Measurements from ENCODE around the gene IPO5. TPM values are rescaled to one million over a fixed set of nuclear protein-coding genes. Genes with fewer than 3 reads are reported as not detected.

Gene IPO5
- total and polyA plus RNA-seq, 3 experiments from 2014 or later = 38.2 to 239 (median 225) TPM

DNA sequence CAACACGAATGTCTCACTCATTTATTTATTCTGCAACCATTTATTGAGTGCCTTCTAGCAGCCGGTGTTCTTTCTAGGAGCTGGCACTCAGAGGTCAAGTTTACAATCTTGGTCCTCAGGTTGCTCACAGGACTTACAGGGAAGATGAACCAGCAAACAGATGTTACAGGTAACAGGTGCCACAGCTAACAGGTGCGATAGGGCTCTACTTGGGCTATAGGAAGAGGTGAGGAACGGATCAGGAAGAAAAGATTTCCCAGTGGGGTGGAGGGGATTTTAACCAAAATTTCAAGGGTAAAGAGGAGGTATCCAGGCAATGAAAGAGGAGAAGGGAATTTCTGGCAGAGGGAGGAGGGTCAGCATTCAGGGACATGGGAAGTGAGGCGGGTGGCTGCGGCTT, 102.1 kb downstream of the IPO5 start:
- Histone ChIP-seq H3K4me3 (ENCODE audit: low read length) (no peak overlapping the region), H3K9me3 (ENCODE audit: low read length) (no peaks in the 10 kb centered on the region), H3K4me1 (ENCODE audit: insufficient read depth, low read length) (no peaks in the 10 kb centered on the region), H3K27me3 (ENCODE audit: insufficient read depth, low read length, poor library complexity, severe bottlenecking) (no peaks in the 10 kb centered on the region), H3K27ac (ENCODE audit: low read depth, low read length) (no peak overlapping the region), H3K36me3 (ENCODE audit: insufficient read depth, low read length) (no peaks in the 10 kb centered on the region)
- H3K36me3 Mint-ChIP-seq = no peaks in the 10 kb centered on the region
- H3K4me3 Mint-ChIP-seq = no peak overlapping the region
- peaks cover 0 to 4% (median 2%) of the 10 kb centered on the region in 5 donors for H3K9me3 Mint-ChIP-seq
- H3K27ac Mint-ChIP-seq = no peak overlapping the region
- ChIA-PET CTCF (no interaction called here), POLR2A (no interaction called here)
- DNase-seq = no peak
- peaks cover 10 to 39% of the 10 kb centered on the region in 2 donors for H3K27me3 Mint-ChIP-seq
- no peaks in the 10 kb centered on the region for H3K4me1 Mint-ChIP-seq

DNA sequence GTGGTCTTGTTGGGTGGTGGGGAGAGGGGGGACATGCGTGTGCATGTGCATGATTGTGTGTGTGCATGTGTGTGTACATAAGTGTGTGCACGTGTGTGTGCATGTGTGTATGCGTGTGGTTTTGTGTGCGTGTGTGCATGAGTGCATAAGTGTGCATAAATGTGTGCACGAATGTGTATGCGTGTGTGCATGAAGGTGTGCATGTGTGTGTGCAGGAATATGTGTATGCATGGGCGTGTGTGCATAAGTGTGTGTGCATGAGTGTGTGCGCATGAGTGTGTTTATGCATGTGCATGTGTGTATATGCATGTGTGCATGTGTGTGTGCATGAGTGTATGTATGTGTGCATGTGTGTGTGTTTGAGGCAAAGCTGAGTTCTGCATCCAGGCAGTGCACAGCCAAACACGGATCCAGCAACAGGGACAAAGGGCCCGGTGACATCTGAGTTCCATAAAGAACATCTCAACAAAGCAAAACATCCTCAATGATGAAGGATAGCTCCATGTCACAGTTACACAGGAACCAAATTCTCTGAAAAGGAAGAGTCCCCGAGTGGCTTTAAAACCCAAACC, 103.5 kb downstream of the IPO5 start:
- Mint-ChIP-seq H3K36me3 (no peaks in the 10 kb centered on the region), H3K9me3 (peaks cover 0 to 4% (median 2%) of the 10 kb centered on the region in 5 donors), H3K27me3 (peaks cover 9 to 36% of the 10 kb centered on the region in 2 donors), H3K27ac (no peak overlapping the region), H3K4me3 (no peak overlapping the region), H3K4me1 (no peaks in the 10 kb centered on the region)
- no peaks in the 10 kb centered on the region for H3K27me3 ChIP-seq (ENCODE audit: insufficient read depth, low read length, poor library complexity, severe bottlenecking)
- no peak overlapping the region for H3K27ac ChIP-seq (ENCODE audit: low read depth, low read length)
- POLR2A ChIA-PET = no interaction called here
- no peak overlapping the region for H3K4me3 ChIP-seq (ENCODE audit: low read length)
- no peaks in the 10 kb centered on the region for H3K9me3 ChIP-seq (ENCODE audit: low read length)
- no peaks in the 10 kb centered on the region for H3K36me3 ChIP-seq (ENCODE audit: insufficient read depth, low read length)
- H3K4me1 ChIP-seq (ENCODE audit: insufficient read depth, low read length) = no peaks in the 10 kb centered on the region
- DNase-seq = no peak
- CTCF ChIA-PET = interaction anchor here (0.6 kb wide), 1 partner anchor 11 kb away, joined by 3 read pairs; no protein-coding TSS in a partner anchor

- H3K27me3 ChIP-seq (ENCODE audit: insufficient read depth, low read length, poor library complexity, severe bottlenecking) = no peaks in the 10 kb centered on the region
- no peaks in the 10 kb centered on the region for H3K36me3 ChIP-seq (ENCODE audit: insufficient read depth, low read length)
- Mint-ChIP-seq H3K36me3 (no peaks in the 10 kb centered on the region), H3K4me1 (no peaks in the 10 kb centered on the region), H3K4me3 (no peak overlapping the region), H3K27ac (peak overlapping the region in 1 of 8 donors; percentile 18), H3K9me3 (no peaks in the 10 kb centered on the region), H3K27me3 (peaks cover 6 to 23% of the 10 kb centered on the region in 2 donors)
- H3K4me3 ChIP-seq (ENCODE audit: low read length) = no peak overlapping the region
- no peaks in the 10 kb centered on the region for H3K9me3 ChIP-seq (ENCODE audit: low read length)
- H3K27ac ChIP-seq (ENCODE audit: low read depth, low read length) = no peak overlapping the region
- no peaks in the 10 kb centered on the region for H3K4me1 ChIP-seq (ENCODE audit: insufficient read depth, low read length)
- CTCF ChIA-PET = no interaction called here
- DNase-seq = no peak
- POLR2A ChIA-PET = no interaction called here
Observed at GRCh38 chr13:98059276-98059675, 105.8 kb downstream of the IPO5 start.

DNA sequence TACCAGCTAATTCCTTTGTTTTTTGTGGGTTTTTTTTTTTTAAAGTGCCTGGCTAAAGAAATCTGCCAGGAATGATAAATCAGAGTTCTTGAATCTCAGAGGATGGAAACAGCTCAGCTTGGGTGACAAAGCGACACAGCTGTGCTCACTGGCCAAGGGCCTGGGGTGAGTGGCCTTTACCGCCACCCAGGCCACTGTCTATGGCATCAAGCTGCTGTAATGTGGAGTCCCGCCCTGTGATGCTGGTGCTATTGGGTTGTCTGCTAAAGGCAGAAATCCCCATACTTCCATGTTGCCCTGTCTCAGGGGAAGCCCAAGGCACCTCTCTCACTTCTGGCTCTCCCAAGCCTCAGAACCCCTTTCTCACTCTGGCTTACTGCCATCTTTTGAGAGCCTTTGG, 106.8 kb downstream of the IPO5 start:
- Histone ChIP-seq H3K27me3 (ENCODE audit: insufficient read depth, low read length, poor library complexity, severe bottlenecking) (no peaks in the 10 kb centered on the region), H3K36me3 (ENCODE audit: insufficient read depth, low read length) (no peaks in the 10 kb centered on the region), H3K4me3 (ENCODE audit: low read length) (no peak overlapping the region), H3K27ac (ENCODE audit: low read depth, low read length) (no peak overlapping the region), H3K9me3 (ENCODE audit: low read length) (no peaks in the 10 kb centered on the region), H3K4me1 (ENCODE audit: insufficient read depth, low read length) (no peaks in the 10 kb centered on the region)
- ChIA-PET POLR2A (no interaction called here), CTCF (no interaction called here)
- no peak overlapping the region for H3K27ac Mint-ChIP-seq
- H3K4me1 Mint-ChIP-seq = no peaks in the 10 kb centered on the region
- no peaks in the 10 kb centered on the region for H3K36me3 Mint-ChIP-seq
- DNase-seq = no peak
- peaks cover 8 to 19% of the 10 kb centered on the region in 2 donors for H3K27me3 Mint-ChIP-seq
- no peaks in the 10 kb centered on the region for H3K9me3 Mint-ChIP-seq
- H3K4me3 Mint-ChIP-seq = no peak overlapping the region

DNA sequence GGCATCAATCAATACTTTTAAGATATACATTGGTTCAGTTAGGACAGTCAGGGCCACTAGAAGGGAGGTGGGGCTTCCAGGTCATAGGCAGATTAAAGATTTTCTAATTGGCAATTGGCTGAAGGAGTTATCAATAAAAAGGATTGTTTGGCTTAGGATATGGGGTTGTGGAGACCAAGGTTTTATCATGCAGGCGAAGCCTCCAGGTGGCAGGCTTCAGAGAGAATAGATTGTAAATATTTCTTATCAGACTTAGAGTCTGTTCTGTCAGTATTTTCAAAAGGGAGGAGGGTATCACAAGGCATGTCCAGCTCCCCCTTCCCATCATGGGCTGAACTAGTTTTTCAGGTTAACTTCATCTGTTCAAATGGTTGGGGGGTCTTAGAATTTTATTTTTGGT, 112.0 kb downstream of the IPO5 start:
- Histone ChIP-seq H3K4me3 (ENCODE audit: low read length) (no peak overlapping the region), H3K27me3 (ENCODE audit: insufficient read depth, low read length, poor library complexity, severe bottlenecking) (no peaks in the 10 kb centered on the region), H3K9me3 (ENCODE audit: low read length) (no peaks in the 10 kb centered on the region), H3K4me1 (ENCODE audit: insufficient read depth, low read length) (no peaks in the 10 kb centered on the region), H3K27ac (ENCODE audit: low read depth, low read length) (no peak overlapping the region), H3K36me3 (ENCODE audit: insufficient read depth, low read length) (no peaks in the 10 kb centered on the region)
- H3K9me3 Mint-ChIP-seq = no peaks in the 10 kb centered on the region
- no peaks in the 10 kb centered on the region for H3K4me1 Mint-ChIP-seq
- no peak for DNase-seq
- peaks cover 8 to 16% of the 10 kb centered on the region in 2 donors for H3K27me3 Mint-ChIP-seq
- peak overlapping the region in 1 of 7 donors; percentile 29 for H3K4me3 Mint-ChIP-seq
- POLR2A ChIA-PET = no interaction called here
- no peak overlapping the region for H3K27ac Mint-ChIP-seq
- no peaks in the 10 kb centered on the region for H3K36me3 Mint-ChIP-seq
- CTCF ChIA-PET = no interaction called here

GRCh38 chr13:98066636-98067035, 113.2 kb downstream of the IPO5 start:
- H3K27me3 Mint-ChIP-seq = peaks cover 8 to 16% of the 10 kb centered on the region in 2 donors
- ChIA-PET CTCF (no interaction called here), POLR2A (no interaction called here)
- no peak overlapping the region for H3K27ac Mint-ChIP-seq
- H3K4me1 Mint-ChIP-seq = no peaks in the 10 kb centered on the region
- Histone ChIP-seq H3K4me3 (ENCODE audit: low read length) (no peak overlapping the region), H3K36me3 (ENCODE audit: insufficient read depth, low read length) (no peaks in the 10 kb centered on the region), H3K9me3 (ENCODE audit: low read length) (no peaks in the 10 kb centered on the region), H3K4me1 (ENCODE audit: insufficient read depth, low read length) (no peaks in the 10 kb centered on the region), H3K27ac (ENCODE audit: low read depth, low read length) (no peak overlapping the region), H3K27me3 (ENCODE audit: insufficient read depth, low read length, poor library complexity, severe bottlenecking) (no peaks in the 10 kb centered on the region)
- no peaks in the 10 kb centered on the region for H3K36me3 Mint-ChIP-seq
- no peak for DNase-seq
- H3K4me3 Mint-ChIP-seq = no peak overlapping the region
- H3K9me3 Mint-ChIP-seq = no peaks in the 10 kb centered on the region

GRCh38 chr13:98068521-98068920, 115.0 kb downstream of the IPO5 start:
- no peak overlapping the region for H3K4me3 Mint-ChIP-seq
- no peak overlapping the region for H3K27ac Mint-ChIP-seq
- no peaks in the 10 kb centered on the region for H3K4me1 Mint-ChIP-seq
- Histone ChIP-seq H3K4me3 (ENCODE audit: low read length) (no peak overlapping the region), H3K4me1 (ENCODE audit: insufficient read depth, low read length) (no peaks in the 10 kb centered on the region), H3K27ac (ENCODE audit: low read depth, low read length) (no peak overlapping the region), H3K9me3 (ENCODE audit: low read length) (no peaks in the 10 kb centered on the region), H3K27me3 (ENCODE audit: insufficient read depth, low read length, poor library complexity, severe bottlenecking) (no peaks in the 10 kb centered on the region), H3K36me3 (ENCODE audit: insufficient read depth, low read length) (no peaks in the 10 kb centered on the region)
- DNase-seq = no peak
- H3K27me3 Mint-ChIP-seq = peaks cover 9 to 16% of the 10 kb centered on the region in 2 donors
- H3K9me3 Mint-ChIP-seq = no peaks in the 10 kb centered on the region
- POLR2A ChIA-PET = no interaction called here
- CTCF ChIA-PET = no interaction called here
- H3K36me3 Mint-ChIP-seq = no peaks in the 10 kb centered on the region

- Histone ChIP-seq H3K4me1 (ENCODE audit: insufficient read depth, low read length) (no peaks in the 10 kb centered on the region), H3K36me3 (ENCODE audit: insufficient read depth, low read length) (no peaks in the 10 kb centered on the region), H3K9me3 (ENCODE audit: low read length) (no peaks in the 10 kb centered on the region), H3K27ac (ENCODE audit: low read depth, low read length) (no peak overlapping the region), H3K27me3 (ENCODE audit: insufficient read depth, low read length, poor library complexity, severe bottlenecking) (no peaks in the 10 kb centered on the region), H3K4me3 (ENCODE audit: low read length) (no peak overlapping the region)
- Mint-ChIP-seq H3K27ac (no peak overlapping the region), H3K4me3 (no peak overlapping the region), H3K9me3 (no peaks in the 10 kb centered on the region), H3K4me1 (no peaks in the 10 kb centered on the region), H3K36me3 (no peaks in the 10 kb centered on the region), H3K27me3 (peaks cover 8 to 21% of the 10 kb centered on the region in 2 donors)
- CTCF ChIA-PET = no interaction called here
- no peak for DNase-seq
- POLR2A ChIA-PET = no interaction called here
Observed at GRCh38 chr13:98069985-98070384, 116.5 kb downstream of the IPO5 start.

DNA sequence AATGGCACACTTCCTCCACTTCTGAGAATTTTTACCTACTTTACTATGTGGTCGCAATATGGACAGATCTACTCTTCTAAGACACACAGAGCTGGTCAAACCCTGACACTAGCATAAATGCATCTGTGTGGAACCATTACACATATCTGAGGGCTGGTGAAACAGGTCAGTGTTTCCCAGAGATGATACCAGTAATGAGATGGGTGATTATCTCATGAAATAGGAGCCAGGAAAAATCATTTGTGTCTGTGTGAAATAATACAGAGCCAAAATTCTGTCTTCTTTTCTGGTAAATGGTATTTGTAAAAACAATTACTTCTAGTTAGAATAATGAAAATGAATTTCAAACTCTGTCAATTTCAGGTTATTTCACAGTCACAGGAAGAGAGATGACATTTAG, 117.8 kb downstream of the IPO5 start:
- CTCF ChIA-PET = no interaction called here
- no peaks in the 10 kb centered on the region for H3K4me1 Mint-ChIP-seq
- H3K36me3 ChIP-seq (ENCODE audit: insufficient read depth, low read length) = no peaks in the 10 kb centered on the region
- DNase-seq = no peak
- H3K9me3 Mint-ChIP-seq = no peaks in the 10 kb centered on the region
- POLR2A ChIA-PET = no interaction called here
- H3K27ac ChIP-seq (ENCODE audit: low read depth, low read length) = no peak overlapping the region
- no peak overlapping the region for H3K27ac Mint-ChIP-seq
- H3K27me3 ChIP-seq (ENCODE audit: insufficient read depth, low read length, poor library complexity, severe bottlenecking) = no peaks in the 10 kb centered on the region
- H3K36me3 Mint-ChIP-seq = no peaks in the 10 kb centered on the region
- no peak overlapping the region for H3K4me3 ChIP-seq (ENCODE audit: low read length)
- no peaks in the 10 kb centered on the region for H3K4me1 ChIP-seq (ENCODE audit: insufficient read depth, low read length)
- peaks cover 7 to 23% of the 10 kb centered on the region in 2 donors for H3K27me3 Mint-ChIP-seq
- H3K9me3 ChIP-seq (ENCODE audit: low read length) = no peaks in the 10 kb centered on the region
- no peak overlapping the region for H3K4me3 Mint-ChIP-seq

Data from CD8-positive, alpha-beta memory T cell (primary cell).